ENCODE data around the gene MAML2.

The MAML2 gene

DNA sequence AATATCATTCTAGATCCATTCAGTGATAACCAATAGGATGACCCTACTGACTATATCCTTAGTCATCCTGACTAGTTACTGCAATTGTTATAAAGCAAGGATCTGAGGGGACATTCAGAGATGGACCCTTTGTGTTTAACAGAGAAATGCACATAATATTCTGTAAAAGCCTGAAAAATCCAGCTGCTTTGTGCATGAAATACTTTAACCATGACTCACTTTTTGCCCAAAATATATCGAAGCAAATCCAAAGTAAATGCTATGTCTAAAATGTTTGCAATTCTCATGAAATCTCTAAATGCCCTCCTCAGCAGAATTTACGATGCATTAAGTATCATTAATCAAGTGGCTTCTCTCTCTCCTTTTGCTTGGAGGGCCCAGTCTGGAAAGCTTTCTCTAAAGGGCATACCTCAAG, 240.3 kb downstream of the MAML2 start:
- no peak for DNase-seq (ENCODE audit: low read depth in 3 of 3)

DNA sequence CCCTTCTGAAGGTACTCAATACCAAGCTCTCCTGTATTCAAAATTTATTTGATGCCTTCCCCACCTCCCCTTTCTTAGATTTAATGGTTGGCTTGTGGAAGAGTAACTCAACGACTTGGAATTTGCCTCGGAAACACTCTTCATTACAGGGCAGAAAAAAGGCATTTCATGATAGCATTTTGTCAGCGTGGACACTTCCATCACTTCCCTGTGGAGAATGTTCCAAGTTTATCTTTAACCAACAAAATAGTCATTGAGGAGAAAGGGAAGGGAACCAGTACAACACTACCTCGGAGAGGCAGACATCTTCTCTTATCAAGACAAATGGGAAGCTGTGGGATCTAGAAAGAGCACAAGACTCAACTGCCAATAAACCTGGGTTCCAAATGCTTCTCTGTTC, 241.8 kb downstream of the MAML2 start:
- DNase-seq (ENCODE audit: low read depth in 3 of 3) = no peak

DNA sequence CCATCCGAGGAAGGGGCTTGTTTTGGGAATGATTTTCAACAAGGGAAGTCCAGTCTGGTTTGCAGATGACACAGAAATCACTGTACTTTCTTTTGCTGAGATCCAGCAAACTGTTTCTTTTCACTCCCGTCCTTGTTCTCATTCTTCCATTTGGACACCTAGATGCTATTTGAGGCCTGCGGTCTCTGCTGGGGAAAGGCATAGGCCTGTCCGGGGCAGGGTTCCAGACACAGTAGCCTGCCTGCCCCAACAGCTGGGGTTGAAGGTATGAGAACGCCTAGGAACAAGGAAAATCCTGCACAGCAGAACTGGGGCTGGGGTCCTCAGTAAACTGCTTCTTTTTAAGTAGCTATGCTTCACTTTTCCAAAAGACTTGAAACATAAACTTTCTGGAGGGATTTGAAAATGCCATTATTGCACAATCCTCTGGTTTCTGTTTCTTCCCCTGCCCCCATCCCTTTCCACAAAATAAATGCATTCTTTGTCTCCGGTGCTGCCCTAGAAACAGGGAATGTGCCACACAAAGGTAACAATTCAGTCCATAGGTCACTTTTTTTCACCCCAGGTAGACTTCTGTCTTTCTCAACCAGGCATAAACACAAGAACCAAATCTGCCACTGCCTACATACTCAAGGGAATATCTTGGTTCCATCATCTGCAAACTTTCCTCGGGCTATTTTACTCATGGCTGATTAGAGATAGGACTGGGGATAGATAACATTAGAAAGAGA, 244.3 kb downstream of the MAML2 start:
- no peak for DNase-seq (ENCODE audit: low read depth in 3 of 3)

DNA sequence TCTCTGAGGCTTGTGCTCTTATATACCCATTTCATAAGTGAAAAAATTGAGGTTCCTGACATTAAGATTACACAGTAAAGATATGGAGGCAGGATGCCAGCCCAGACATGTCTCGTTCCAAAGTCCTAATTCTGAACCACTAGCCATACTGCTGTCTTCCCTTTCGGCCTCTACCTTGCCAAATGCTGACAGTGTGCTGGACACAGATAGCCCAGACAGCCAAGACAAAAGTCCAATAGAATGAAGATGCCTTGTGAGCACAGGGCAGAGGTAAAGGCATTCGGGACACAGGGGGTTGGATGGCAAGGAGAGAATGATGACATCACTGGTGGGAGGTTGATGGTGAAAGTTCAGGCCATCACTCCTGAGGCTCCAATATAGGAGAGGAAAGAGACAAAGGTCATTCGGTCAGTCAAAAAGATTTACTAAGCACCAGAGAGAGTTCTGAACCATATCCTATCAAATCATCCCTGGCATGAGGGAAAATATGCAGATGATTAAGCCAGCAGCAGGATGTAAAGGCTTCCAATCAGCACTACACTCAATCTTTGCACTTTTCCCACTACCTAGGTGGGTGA, 245.1 kb downstream of the MAML2 start:
- DNase-seq (ENCODE audit: low read depth in 3 of 3) = no peak

DNA sequence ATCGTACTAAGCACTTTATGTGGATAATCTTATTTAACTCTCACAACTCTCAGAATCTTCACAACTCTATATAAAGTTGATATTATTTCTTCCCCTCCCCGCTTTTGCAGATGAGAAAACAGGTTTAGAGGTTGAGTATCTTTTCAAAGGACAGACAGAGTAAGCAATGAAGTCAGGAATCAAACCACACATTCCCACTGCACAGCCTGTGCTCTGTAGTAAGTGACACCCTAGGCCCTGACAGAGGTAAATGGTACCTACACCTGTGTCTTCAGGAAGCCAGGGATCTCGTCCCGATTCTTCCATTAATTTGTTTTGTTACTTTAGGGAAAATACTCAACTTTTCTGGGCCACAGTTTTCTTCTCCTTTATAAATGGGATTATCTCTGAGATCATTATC, 246.6 kb downstream of the MAML2 start:
- DNase-seq (ENCODE audit: low read depth in 3 of 3) = no peak

DNA sequence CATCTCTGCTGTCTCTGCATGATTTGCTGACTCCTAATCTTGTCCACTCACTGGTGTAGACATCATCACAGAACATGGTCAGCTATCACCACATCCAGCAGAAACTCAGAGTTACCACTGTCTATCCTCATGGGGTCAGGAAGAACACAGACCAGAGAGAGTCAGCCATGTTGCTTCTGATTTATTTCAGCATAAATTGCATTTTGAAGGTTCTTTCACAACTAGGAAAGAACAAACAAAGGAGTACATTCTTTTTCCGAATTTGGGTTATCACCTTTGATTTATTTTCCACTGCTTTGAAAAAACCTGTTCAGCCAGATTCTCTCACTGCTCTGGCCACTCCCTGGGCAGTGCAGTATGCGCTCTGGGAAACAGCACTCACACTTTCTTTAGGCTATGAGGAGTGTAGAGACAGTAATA, 247.1 kb downstream of the MAML2 start:
- no peak for DNase-seq (ENCODE audit: low read depth in 3 of 3)

DNA sequence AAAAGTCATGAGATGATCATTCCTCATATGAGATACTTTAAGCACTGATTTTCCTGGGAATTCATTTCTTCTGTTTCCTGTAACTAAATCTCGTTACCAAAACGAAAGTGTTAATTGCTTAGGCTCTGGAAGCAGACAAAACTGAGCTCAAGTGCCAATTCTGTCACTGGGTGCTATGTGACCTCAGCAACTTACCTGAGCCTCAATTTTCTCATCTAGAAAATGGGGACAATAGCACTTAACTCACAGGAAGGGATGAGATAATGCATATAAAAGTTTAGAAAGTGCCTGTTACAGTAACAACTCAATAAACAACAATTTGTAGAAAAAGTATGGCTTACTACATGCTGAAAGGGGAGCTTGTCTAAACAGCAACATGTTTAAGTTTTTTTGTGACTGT, 248.8 kb downstream of the MAML2 start:
- no peak for DNase-seq (ENCODE audit: low read depth in 3 of 3)

DNA sequence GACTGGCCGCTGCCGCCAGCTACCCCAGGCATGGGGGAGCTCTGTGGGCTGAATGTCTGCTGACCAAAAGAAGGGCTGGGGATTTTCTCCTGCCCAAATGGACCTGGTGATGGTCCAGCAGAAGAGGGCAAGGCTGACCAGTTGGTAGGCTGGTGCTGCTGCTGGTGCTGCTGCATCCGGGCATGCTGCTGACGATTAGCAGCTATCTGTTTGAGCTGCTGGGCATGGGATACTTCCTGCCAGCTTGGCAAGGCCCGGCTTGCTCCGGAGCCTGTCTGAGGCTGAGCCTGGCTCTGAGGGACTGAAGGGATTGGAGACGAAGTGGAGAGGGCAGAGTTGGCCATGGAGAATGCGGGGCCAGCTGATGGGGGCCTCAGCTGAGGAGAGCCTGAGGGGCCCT, 250.5 kb downstream of the MAML2 start:
- no peak for DNase-seq (ENCODE audit: low read depth in 3 of 3)

DNA sequence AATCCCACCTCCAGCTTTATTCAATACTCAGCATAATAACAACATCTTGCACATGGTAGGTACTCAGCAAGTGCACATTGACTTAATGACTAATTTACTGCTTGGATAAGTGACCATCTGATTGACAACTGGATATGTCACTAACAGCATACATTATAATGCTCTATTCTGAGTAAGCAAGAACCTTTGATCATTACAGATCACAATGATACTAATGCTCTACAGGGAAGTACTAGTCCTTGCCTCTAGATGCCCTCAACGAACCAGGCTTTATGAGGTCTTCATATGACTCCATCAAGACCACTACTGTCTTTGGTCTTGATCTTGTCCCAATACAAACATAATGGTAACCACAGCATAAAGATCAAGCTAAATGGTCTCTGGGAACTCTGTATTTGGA, 251.5 kb downstream of the MAML2 start:
- no peak for DNase-seq (ENCODE audit: low read depth in 3 of 3)

DNA sequence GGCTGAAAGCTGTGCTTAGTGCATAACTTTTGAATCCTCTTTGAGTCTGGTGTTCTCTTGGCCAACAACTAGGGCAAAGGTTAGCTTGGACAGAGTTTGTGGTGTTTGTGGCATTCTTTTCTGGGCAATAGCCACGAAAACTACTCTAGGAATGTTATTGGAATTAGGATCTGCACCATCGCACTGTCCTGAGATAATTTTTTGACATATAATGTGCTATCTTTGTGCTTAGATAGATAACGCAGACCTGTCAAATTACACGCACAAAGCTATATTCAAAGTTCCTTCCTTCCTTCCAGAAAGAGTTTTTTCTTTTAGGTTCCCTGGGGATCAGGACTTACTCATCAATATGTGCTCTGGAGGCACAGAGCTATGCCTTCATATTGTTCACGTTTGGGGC, 252.3 kb downstream of the MAML2 start:
- DNase-seq (ENCODE audit: low read depth in 3 of 3) = no peak

DNA sequence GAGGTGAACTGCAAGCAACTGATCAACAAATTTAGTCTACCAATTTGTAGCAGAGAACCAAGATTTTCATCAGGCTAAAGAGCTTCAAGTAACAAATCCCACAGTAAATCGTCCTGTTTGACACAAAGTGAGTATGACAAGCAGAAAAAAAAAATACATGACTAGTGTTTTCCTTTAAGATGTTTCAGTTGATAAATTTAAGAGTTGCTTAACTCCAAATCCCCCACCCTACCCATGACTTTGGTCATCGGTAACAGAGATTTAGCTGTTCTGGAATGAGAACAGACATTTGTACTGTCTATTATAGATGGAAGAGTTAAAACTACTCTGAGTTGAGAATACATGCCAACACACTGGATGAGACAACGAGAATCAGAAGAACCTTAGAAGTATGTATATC, 254.1 kb downstream of the MAML2 start:
- no peak for DNase-seq (ENCODE audit: low read depth in 3 of 3)

DNA sequence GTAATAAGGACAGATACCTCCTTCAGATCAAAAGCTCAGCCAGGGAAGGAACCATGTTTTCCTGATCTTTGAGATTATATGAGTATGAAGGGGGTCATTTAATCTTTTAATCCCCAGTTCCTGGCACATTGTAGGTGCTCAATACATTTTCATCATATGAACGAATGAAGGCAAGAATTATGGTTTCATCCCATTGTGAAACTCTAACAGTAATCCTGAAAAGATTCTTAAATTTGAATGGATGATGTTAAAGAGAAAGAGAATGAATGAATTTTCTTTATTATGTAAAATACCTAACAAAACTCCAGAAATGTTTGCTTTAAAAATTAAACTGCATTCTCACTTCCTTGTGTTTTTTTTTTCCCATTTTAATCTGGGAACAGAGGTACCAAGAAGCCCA, 256.9 kb downstream of the MAML2 start:
- DNase-seq (ENCODE audit: low read depth in 3 of 3) = no peak

DNA sequence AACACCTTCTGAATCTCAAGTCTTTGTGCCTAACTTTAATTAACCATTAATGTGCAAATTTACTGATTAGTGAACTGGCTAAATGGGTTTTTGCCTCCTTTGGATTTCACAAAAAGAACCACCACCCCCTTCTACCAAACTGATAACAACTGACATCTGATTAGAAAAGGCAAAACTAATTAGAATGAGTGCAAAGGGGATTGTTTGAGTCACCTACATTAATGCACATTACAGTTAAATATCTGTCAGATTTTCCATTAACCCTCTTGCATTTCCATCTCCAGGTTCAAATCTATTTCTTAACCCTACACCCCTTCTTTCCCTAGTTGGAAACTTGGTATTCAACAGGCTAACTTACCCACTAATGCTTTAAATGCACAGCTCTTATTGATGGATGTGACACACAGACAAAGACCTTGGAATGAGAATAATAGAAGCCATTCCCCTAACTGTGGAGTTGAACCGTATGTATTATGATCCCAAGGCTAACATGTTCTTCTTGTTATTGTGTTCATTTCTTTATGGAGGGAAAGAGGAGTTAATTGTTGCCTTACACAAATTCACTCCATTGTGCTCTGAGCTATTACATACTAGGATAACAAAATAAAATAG, 257.6 kb downstream of the MAML2 start:
- no peak for DNase-seq (ENCODE audit: low read depth in 3 of 3)

DNA sequence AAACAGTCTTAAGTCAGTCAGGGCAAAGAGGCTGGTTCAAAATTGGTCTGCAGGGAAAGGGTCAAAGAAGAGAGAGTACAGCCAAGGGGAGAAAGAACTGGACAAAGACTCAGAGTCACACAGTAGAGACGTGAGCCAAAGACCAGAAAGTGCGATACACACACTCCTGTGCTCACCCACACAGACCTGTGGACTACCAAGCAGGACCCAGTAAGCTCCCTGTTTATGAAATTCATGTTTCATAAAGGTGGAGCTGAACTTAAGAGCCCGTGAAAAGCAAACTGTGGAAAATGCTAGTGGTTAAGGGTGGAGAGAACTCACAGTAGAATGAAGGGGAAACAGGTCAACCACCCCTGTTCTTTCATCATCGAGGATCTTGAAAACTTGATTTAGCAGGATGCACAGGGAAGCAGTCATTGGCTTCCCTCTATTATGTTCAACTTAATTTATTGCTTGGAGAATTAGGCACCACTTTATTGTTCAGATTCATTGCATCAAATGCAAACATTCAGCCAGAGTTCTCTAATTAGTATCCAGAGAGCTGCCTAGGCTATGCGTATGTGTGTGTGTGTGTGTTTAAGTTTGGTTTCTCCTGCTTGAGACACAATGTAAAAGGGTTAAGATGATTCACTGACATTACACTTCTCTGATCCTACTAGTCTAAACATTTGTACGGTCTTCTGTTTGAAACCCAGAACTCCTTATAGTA, 258.2 kb downstream of the MAML2 start:
- DNase-seq (ENCODE audit: low read depth in 3 of 3) = no peak

DNA sequence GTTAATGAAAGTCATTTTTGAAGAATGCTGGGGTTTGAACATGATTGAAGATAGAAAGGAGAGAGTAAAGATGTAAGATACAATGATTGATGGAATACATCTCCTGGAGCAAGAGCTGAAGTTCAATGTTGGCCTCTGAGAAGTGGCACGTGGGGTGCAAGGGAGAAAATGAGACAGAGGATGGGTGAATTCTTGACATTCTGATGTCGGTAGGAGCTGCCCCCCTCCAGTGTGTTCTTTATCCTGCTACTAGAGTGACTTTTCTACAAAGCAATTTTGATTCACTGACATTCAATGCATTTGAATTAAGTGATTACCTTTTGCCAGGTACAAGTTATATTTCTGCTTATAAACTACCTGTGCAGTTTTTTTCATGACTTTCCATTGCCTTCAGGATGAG, 260.1 kb downstream of the MAML2 start:
- DNase-seq (ENCODE audit: low read depth in 3 of 3) = no peak

DNA sequence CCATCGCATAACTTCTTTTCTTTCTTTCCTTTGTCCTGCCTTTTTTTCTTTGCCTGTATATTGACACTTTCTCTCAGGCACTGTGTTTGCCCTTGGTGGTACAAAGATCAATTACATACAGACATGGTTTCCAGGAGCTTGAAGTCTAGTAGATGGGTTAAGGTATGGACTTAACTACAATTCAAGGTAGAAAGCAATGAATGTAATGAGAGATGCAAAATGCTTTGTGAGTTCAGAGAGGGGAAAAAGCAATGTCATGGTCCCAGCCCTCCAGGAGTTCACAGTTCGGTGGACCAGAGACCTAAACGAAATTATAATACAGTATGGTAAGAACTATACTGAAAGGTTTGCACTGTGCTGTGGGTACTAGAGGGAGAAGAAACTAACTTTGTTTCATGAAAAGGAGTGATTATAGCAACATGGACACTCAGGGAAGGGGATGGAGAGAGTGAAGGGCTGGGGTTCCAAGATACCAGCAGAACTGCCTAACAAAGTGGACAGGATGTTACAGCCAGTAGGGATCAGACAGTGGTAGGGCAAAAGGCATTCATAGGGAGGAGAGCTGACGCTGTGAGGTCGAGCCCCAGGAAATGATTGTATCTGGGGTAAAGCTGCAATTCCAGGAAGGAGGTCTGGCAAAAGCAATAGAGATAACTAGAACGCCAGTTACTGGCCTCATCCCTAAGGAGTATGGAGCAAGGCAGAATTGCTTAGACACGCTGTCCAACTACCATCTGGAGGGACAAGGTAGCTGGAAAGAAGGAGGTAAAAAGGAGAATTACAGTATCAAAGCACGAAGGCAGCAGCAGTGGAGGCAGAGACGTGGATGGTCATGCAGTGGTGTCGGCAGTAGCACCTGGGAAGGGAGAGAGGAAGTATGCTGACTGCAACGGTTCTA, 260.7 kb downstream of the MAML2 start:
- no peak for DNase-seq (ENCODE audit: low read depth in 3 of 3)

DNA sequence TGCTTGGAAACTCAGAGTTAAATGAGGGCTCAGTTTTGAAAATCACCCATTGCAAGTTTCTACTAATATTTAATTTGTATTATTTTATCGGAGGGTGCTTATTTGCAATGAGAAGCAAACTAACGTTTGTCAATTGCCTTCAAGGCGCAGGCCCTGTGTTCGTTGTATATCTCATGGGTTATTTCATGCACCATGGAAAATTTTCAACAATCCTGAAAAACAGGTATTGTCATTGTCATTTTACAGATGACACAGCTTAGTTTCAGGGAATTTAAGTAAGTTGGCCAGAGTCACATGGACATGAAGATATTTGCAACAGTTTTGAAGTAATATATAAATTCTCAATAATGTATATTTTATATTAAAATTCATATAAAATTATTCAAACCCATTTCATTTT, 261.4 kb downstream of the MAML2 start:
- no peak for DNase-seq (ENCODE audit: low read depth in 3 of 3)

DNA sequence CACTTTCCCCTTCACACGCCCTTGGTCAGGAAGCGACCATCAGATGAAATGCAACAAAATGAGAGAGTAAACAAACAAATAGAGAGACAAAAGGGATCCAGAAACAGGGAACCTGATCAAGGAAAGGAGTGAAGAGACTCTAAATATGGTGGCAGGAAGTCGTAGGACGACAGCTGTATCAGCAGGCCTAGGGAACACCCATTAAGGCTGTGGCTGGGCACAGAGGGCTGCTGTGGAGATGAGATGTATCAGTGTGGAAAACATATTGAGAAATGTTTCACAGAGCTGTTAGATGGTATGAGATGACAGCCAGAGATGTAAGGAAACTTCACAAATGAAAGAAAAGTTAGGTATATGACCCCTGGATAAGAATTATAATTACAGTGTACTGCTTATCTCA, 263.3 kb downstream of the MAML2 start:
- no peak for DNase-seq (ENCODE audit: low read depth in 3 of 3)

DNA sequence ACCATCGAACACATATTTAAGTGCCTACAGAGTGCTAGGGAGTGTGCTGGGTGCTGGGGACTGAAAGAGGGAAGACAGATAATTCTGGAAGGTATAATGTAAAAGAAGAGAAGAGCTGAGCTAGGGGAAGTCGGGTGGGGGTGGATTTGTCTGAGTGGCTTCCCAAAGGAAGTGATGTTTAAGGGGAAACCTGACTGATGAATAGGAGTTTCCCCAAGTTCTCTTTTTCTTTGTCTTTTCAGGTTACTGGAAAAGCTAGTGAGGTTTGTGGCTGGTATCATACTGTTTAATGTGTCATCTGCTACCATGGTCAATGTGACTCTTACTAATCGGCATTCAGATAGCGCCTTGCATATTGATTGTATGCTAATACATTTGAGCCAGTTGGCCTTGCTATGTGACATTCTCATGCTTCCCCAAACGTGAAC, 267.4 kb downstream of the MAML2 start:
- no peak for DNase-seq (ENCODE audit: low read depth in 3 of 3)

DNA sequence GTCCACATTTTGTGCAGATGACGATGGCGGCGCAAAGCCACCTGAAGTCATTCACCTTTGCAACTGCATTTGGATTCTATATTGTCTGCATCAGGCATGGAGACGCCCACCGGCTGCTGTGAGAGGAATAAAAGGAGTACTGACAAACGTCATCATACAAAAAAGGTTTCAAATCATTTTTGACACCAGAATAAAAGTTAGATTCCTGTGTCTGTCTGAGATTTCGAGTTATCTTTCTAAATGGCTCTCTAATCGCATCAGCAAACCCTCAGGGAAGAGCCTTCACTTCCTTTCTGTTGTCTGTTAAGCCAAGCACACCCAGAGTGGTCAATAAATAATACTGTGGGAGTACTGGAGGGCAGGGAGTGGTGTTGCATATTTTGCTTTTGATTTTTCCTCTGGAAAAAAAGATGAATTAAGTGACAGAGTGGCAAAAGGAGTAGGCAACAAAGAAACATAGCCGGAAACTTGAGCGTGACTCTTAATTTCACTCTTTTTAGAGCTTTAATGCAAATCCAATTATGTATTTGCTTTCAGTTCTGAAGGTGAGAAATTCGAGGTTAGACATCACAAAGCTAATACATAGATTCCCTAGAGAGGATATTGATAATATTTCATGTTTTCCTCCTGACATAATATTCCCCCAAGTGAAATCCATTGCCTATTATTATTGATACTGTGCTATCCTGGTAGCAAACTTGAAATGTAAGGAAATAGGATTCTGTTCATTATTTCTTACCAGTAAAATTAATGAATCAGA, 268.3 kb downstream of the MAML2 start:
- no peak for DNase-seq (ENCODE audit: low read depth in 3 of 3)

DNA sequence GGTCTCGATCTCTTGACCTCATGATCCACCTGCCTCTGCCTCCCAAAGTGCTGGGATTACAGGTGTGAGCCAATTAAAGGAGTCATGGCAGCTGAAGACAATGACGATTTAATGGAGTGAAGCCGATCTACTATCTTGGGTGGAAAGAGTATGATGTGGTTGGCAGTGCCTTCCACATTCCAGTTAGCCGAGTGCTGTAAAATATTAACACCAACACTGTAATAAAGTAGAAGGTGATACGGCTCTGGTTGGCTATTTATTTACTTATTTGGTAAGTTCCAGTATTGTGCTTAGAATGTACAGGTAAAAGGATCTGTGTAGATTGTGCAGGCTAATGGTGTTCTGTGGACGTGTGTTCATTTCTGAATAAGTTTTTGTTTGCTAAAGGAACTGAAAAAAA, 269.5 kb downstream of the MAML2 start:
- DNase-seq (ENCODE audit: low read depth in 3 of 3) = no peak
